ENCODE data around the gene CSAD.
A peak's percentile ranks its signal among the peaks of the same experiment; 100 is the strongest.
"Not testable (repeated sequence)": the region's sequence is repeated elsewhere in the genome, so short reads cannot be mapped to it uniquely, and the experiment has no call there.

The CSAD gene

DNA sequence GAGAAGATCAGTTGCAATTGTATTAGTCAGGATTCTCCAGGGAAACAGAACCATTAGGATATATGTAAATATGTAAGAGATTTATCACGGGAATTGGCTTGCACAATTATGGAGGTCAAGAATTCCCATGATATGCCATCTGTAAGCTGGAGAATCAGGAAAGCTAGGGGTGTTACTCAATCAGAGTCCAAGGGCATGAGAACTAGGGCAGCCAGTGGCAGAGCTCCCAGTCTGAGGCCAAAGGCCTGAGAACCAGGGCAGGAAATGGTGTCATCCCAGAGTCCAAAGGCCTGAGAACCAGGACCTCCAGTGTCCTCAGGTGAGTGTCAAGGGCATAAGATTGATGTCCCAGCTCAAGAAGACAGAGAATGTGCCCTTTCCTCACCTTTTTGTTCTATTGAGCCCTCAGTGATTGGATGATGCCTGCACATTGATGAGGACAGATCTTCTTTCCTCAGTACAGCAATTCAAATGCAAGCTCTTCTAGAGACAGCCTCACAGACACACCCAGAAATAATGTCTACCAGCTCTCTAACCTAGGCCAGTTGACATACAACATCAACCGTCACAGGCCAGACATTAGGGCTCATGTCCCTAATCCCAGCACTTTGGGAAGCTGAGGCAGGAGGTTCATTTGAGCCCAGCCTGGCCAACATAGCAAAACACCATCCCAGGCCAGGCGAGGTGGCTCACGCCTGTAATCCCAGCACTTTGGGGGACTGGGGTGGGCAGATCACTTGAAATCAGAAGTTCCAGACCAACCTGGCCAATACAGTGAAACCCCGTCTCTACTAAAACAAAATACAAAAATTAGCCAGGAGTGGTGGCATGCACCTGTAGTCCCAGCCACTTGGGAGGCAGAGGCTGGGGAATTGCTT, 35.1 kb downstream of the CSAD start:
- DNase-seq (ENCODE audit: low spot score) = no peak

DNA sequence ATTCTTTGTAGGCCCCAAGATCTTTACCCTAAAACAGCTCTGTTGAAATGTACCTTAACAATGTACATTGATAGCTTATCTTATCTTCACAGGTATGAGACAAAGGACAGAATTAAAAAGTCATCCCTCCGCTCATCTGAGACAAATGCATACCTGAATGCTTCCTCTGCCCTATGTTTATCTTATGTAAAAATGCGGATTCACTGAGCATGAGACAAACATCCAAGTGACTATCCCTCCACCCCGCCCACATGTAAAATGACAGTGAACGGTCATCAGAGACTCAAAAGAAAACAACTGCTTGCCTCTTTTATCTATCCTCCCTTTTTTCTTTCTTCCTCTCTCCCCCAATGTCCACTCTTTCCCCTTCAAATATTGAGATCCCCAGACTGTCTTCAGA, 37.4 kb downstream of the CSAD start:
- DNase-seq (ENCODE audit: low spot score) = no peak

DNA sequence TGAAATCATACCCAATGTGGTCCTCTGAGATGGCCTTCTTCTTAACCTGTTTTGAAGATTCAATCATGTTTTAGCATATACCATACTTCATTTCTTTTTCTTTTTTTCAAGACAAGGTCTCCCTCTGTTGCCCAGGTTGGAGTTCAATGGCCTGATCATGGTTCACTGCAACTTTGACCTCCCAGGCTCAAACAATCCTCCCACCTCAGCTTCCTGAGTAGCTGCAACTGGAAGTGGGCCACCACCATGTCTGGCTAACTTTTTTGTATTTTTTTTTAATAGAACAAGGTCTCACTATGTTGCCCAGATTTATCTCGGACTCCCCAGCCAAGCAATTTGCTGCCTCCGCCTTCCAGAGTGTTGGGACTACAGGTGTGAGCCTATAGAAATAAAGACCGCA, 47.0 kb downstream of the CSAD start:
- no peak for DNase-seq (ENCODE audit: low spot score)

DNA sequence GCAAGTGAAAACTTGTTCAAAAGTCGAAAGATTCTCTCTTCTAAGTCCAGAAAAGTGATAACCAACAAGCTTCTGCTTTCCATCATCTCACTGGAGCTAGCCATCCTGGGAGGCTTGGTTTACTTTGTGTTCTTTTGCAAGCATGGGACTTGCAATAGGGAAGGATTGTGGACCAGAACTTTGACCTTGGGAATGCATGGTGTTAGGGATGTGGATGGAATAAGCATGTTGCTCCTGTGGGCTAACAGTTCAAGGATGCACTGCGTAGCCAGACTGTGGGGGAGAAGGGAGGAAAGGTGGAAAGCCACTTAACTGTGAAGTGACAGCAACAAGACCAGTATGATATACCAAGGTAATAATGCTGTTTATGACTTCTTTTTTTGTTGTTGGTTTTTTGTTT, 48.9 kb downstream of the CSAD start:
- DNase-seq (ENCODE audit: low spot score) = no peak

DNA sequence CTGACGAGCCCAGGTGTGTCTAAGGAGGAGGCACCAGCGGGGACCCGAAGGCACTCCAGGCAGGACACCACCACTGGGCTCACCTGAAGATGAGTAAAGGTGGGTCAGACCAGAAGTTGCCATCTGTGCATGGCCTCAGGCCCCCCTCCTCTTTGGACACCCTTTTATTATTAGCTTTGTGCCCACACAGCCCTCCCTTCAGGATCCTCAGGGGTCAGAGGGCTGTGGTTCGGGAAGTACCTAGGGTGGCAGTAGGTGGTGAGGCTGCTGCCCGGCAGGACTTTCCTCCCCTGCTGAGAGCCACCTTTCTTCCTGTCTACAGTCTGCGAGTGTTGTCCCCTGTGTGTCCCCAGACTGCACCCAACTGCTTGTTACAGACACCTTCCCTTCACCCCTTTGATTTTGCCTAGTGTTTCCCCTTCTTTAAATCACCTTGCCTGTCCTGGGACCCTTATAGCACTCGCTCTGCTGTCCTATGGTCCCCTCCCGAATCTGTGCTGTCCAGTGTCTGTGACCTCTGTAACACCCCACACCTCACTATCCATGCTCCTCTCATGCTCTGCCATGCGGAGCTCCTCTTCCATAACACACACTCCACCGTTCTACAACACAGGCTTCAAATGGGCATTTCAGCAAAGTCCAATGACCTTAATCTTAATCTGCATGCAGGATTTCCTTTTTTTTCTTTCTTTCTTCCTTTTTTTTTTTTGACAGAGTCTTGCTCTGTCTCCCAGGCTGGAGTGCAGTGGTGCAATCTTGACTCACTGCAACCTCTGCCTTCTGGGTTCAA, 51.8 kb downstream of the CSAD start:
- no peak for DNase-seq (ENCODE audit: low spot score)

DNA sequence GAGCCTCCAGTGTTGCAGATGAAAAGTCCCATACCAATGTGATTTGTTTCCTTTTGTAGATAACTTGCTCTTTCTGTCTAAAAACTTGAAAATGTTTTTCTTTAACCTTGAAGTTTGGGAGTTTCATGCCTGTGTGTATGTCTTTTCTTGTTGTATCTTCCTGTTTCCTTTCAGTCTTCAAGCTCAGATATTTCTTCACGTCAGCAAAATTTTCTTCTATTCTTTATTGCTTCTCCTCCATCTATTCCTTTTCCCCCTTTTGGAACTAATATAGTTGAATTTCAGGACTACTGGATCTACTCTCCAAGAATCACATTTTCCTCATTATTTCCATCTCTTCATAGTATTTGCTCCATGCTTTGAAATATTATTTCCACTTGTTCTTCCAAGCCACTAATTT, 53.6 kb downstream of the CSAD start:
- DNase-seq (ENCODE audit: low spot score) = no peak

DNA sequence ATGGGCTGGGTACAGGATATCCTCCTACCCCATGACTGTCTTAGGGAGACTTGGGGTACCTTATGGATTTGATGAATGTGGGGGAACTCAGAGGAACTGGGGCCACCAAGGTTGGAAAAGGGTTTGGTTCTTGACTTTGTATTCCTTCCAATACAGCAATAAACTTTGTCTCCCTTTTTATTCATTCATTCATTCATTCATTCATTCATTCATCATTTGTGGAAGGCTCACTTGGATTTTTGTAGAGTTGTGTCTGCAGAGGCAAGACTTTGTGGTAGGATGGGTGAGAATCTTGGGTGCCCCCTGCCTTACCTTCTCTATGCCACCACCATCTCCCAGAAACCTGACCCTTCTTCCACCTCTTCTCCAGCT, 56.4 kb downstream of the CSAD start:
- no peak for DNase-seq (ENCODE audit: low spot score)

DNA sequence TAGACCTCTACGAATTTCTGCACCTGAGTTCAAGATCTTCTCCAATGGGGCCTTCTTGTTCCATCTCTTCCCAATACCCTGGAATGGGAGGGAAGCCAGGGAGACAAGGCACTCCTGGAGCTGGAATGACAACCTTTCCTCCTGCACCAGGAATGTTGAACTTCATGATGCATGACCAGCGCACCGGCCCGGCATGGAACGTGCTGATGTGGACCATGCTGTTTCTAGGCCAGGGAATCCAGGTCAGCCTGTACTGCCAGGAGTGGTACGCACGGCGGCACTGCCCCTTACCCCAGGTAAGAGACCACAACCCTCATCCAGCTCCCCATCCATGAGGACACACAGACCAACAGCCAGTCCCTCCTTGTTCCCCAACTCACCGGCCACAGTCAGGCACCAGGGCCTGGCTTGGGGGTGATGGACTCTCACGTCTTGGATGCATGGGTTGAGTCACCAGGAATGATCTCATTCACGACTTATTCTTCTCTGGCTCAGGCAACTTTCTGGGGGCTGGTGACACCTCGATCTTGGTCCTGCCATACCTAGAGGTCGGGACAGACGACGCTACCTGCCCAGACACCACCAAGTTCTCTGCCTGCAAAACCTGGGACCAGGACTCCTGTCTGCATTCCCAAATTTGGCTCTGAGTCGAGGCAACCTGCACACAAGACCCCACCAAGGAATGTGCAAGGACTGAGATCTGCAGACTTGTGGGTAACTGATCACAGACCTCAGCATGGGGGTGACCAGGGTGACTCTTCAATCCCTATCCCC, 57.0 kb downstream of the CSAD start:
- no peak for DNase-seq (ENCODE audit: low spot score)

DNA sequence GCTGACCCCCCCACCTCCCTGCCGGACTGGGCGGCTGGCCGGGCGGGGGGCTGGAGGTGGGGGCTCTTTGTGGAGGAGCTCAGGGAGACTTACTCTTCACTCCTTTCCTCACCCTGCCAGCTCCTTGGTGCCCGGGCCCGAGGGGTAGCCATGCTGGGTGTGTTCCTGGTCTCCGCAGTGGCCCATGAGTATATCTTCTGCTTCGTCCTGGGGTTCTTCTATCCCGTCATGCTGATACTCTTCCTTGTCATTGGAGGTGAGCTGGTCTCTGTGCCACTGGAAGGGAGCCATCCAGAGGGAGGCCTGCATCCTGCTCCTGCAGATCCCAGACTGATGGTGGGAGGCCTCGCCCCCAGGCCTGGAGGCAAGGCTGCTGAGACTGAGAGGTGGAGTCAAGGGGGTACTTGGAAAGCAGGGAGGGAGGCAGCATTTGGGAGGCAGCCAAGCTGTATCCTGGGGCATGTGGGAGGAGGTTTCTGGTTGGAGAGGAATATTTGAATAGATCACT, 57.7 kb downstream of the CSAD start:
- peak; percentile 18 for DNase-seq (ENCODE audit: low spot score)

DNA sequence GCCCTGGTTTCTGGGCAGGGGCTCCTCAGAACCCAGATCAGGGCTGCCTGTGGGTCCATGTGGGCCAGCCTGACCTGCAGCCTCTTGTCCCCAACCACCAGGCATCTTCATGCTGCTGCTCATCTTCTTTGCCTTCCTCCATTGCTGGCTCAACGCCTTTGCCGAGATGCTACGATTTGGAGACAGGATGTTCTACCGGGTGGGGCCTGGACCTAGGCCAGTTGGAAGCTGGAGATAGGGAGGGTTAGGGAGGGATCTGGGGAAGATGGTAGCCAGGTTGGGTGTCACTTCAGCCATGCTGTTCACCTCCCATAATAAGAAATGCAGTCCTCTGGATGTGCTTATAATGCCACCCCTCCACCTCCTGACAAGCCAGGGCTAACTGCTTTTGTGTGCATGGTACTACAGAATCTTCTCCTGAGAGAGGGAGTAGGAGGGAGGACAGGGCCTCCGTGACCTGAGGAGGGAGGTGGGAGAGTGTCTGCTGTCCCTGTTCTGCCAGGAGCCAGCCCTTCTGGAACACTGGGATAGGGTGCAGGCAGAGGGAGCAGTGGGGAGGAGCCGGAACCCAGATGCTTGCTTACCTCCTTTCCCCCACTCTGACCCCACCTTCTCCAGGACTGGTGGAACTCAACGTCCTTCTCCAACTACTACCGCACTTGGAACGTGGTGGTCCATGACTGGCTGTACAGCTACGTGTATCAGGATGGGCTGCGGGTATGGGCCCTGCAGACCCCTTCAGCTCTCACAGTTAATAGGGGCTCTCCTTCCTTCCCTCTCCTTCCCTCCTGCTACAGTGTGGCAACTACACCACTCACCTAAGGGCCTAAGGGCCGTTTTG, 59.8 kb downstream of the CSAD start:
- no peak for DNase-seq (ENCODE audit: low spot score)

DNA sequence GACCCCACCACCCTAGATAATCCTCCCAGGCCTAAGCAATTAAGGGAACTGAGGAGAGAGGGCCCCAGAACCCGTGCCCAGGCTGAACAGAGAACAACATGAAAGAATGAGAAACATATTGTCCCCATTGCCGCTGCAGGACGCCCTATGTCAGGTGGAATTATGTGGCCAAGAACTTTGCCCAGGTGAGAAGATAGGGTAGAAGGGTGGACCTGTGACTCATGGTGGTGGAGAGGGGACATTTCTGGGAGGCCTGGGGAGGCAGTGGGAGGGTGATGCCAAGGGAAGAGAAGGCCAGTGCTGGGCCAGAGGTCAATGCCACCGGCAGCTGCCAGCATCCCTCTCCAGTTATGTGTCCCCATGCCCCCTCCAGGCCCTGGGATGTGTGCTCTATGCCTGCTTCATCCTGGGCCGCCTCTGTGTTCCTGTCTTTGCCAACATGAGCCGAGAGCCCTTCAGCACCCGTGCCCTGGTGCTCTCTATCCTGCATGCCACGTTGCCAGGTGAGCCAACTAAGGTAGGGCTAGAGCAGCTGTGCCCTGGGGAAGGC, 61.9 kb downstream of the CSAD start:
- DNase-seq (ENCODE audit: low spot score) = no peak

DNA sequence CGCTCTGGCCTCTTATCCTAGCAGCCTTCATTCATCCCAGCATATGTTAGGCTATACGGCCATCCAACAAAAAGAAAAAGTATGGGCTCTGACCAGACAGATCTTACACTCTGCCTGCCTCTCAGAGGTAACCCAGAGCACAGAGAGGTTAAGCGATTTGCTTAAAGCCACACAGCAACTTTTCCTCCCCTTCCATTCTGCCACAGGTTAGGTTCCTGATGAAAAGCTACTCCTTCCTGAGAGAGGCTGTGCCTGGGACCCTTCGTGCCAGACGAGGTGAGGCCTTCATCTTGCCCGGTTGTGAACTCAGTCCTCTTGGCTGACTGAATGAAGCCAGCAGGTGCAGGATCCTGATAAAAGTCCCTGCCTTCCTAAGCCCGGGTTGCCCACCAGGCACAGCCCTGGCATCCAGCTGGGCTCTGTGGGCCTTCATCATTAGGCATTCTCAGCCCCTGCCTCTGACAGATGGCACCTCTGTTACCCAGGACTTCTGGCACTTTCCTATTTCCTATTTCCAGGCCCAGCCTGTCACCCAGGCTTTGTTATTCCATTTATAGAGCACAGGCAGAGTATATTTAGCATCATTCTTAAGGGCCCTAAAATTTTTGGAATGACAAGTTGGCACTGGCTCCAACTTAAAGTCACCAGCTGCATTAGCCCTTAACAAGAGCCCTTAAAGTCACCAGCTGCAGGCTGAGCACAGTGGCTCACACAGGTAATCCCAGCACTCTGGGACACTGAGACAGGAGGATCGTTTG, 64.7 kb downstream of the CSAD start:
- DNase-seq (ENCODE audit: low spot score) = no peak

DNA sequence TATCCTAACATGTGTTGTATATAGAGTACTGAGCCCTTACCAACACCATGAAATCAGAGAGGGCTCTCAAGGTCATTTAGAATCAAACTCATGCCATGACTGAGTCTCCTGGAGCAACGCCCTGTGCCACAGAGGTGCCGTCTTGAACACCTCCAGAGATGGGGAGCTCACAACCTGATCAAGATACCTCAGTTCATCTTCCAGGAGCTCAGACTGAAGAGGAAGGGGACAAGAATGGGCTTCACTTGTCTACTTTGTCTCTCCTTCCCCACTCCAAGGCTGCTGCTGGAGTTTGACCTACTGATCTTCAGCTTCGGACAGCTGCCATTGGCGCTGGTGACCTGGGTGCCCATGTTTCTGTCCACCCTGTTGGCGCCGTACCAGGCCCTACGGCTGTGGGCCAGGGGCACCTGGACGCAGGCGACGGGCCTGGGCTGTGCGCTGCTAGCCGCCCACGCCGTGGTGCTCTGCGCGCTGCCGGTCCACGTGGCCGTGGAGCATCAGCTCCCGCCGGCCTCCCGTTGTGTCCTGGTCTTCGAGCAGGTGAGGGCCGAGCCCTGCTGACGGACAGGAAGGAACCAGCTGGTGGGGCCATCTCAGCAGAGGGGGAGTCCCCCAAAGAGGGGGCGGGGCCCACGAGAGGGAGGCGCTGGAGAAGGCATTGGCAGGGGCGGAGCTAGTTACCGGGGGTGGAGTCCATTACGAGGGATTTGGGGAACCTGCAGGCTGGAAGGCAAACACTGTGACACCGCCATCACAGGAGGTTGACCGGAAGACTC, 65.4 kb downstream of the CSAD start:
- no peak for DNase-seq (ENCODE audit: low spot score)

DNA sequence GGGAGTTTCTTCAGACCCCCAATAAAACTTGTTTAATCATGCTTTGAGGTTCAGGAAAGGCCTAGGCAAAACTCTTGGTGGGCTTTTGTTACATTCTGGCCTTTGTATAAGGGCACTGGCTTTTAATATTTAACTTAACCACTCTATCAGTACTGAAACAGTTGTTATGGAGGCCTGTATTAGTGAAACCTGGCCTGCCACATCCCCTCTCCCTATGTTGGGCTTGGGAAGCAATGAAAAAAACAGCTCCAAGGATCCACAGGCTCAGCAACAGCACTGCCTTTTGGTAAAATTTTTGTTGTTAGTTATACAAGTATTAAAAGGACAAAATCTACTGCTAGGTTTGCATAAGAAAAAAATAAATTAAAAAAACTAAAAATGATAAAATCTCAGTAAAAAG, 66.8 kb downstream of the CSAD start:
- DNase-seq (ENCODE audit: low spot score) = no peak

DNA sequence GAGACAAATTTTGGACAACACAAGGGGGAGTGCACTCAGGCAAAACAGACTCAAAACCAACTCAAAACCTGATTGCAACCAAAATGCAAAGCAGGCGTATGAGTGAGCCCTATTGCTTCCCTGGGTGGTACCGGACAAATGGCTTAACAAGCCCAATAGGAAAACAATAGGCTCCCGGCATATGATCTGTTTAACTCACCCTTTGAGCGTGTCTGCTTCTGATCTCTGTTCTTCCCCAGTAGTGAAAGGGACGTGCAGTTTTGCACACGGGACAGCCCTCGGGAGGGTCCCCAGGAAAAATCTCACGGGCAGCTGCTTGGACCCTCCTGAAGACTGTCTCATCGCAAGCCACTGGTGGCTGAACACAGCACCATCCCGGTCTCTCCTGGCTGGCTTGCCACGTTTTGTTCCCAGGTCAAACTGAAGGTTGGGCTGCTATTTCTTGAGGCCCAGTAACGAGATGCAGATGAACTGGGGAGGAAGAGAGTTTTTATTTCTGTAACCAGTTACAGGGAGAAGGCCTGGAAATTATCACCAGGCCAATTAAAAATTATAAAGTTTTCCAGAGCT, 67.5 kb downstream of the CSAD start:
- no peak for DNase-seq (ENCODE audit: low spot score)

DNA sequence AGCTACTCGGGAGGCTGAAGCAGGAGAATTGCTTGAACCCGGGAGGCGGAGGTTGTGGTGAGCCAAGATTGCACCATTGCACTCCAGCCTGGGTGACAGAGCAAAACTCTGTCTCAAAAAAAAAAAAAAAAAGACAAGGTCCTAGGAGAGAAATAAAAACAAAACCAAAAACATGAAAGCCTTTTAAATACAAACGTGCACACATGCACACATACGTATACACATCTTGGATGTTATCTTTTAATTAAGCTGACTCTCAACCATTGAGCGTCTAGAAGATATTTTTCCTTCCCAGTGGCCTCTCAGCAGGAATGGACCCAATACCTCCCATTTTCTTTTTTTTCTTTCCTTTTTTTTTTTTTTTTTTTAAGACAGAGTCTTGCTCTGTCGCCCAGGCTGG, 68.3 kb downstream of the CSAD start:
- DNase-seq (ENCODE audit: low spot score) = not testable (repeated sequence)
